ENCODE measurements around the gene C4orf50.

GRCh38 chr4:5916229-5916628 is 102.0 kb downstream of the C4orf50 start:
- TF ChIP-seq PATZ1 (CRISPR knock-in tag; IDR thresholded peaks at IDR 0.05; ENCODE audit: borderline replicate concordance) (no peak), CSDC2 (CRISPR knock-in tag; IDR thresholded peaks at IDR 0.05) (no peak), SNAI2 (CRISPR knock-in tag; IDR thresholded peaks at IDR 0.05) (no peak), ESRRG (CRISPR knock-in tag; IDR thresholded peaks at IDR 0.05) (no peak)

Measured in SK-N-SH treated with all-trans-retinoic acid at 6 μM for 48 hours (cell line).